GM23248 (cell line): ENCODE measurements around the gene CYBRD1. TPM values are rescaled to one million over a fixed set of nuclear protein-coding genes. Genes with fewer than 3 reads are reported as not detected.

Experiments
- DNase-seq: peaks from one replicate; pipeline ENCODE4 v3.0.0-alpha.2; 2015
- H2AFZ ChIP-seq: fragments of 200-600 bp; sonication (generic); 2 replicates; pipeline ENCODE4 v1.6.1; 2016; ENCODE audit warnings: antibody characterized with exemption
- H3F3A ChIP-seq: fragments of 200-600 bp; sonication (generic); 2 replicates; pipeline ENCODE4 v1.6.1; 2016; ENCODE audit warnings: mild to moderate bottlenecking, antibody characterized with exemption, mixed run types; ENCODE audit not compliant: insufficient read depth
- H3K27ac ChIP-seq: fragments of 200-600 bp; sonication (generic); 2 replicates; pipeline ENCODE4 v1.5.1; 2016; ENCODE audit warnings: mild to moderate bottlenecking
- H3K27me3 ChIP-seq: fragments of 200-600 bp; sonication (generic); replicated peaks from 2 replicates; pipeline ENCODE4 v1.6.1; 2016; ENCODE audit warnings: mild to moderate bottlenecking; ENCODE audit not compliant: insufficient read depth
- H3K36me3 ChIP-seq: fragments of 200-600 bp; sonication (generic); 2 replicates; pipeline ENCODE4 v1.6.1; 2016; ENCODE audit warnings: low read depth, mild to moderate bottlenecking
- H3K4me1 ChIP-seq: fragments of 200-600 bp; sonication (generic); 2 replicates; pipeline ENCODE4 v1.6.1; 2016; ENCODE audit warnings: mild to moderate bottlenecking; ENCODE audit not compliant: insufficient read depth
- H3K4me2 ChIP-seq: fragments of 200-600 bp; sonication (generic); one replicate; pipeline ENCODE4 v1.6.1; 2016; ENCODE audit warnings: mild to moderate bottlenecking; ENCODE audit not compliant: unreplicated experiment
- H3K4me3 ChIP-seq: fragments of 200-600 bp; sonication (generic); 2 replicates; pipeline ENCODE4 v1.5.1; 2016; ENCODE audit warnings: mild to moderate bottlenecking
- H3K79me2 ChIP-seq: fragments of 200-600 bp; sonication (generic); 2 replicates; pipeline ENCODE4 v1.6.1; 2016; ENCODE audit warnings: mild to moderate bottlenecking; ENCODE audit not compliant: insufficient read depth
- H3K9ac ChIP-seq: fragments of 200-600 bp; sonication (generic); 2 replicates; pipeline ENCODE4 v1.6.1; 2016; ENCODE audit warnings: mild to moderate bottlenecking
- H3K9me2 ChIP-seq: fragments of 200-600 bp; sonication (generic); 2 replicates; pipeline ENCODE4 v1.6.1; 2016; ENCODE audit warnings: mixed run types, mild to moderate bottlenecking, moderate library complexity; ENCODE audit not compliant: insufficient read depth
- H3K9me3 ChIP-seq: fragments of 200-600 bp; sonication (generic); one replicate; pipeline ENCODE4 v1.6.1; 2017; ENCODE audit warnings: low read depth
- H4K20me1 ChIP-seq: fragments of 200-600 bp; sonication (generic); 2 replicates; pipeline ENCODE4 v1.6.0; 2016; ENCODE audit not compliant: insufficient read depth
- EZH2 ChIP-seq: fragments of 200-600 bp; sonication (generic); IDR thresholded peaks from 2 replicates; pipeline ENCODE4 v1.6.1; 2018; ENCODE audit warnings: antibody characterized with exemption, mild to moderate bottlenecking; ENCODE audit not compliant: insufficient read depth, poor library complexity, severe bottlenecking
- EZH2phosphoT487 ChIP-seq: fragments of 200-600 bp; sonication (generic); IDR thresholded peaks from 2 replicates; pipeline ENCODE4 v1.6.1; 2018; ENCODE audit warnings: antibody characterized with exemption, moderate library complexity, mild to moderate bottlenecking, low read depth; ENCODE audit not compliant: insufficient read depth
- WGBS, 2 experiments: methylation state at CpG; one replicate each; pipeline ENCODE4 v1.1.6; 2015 to 2017; ENCODE audit warnings: low lambda C conversion rate in 2 of 2, low coverage in 1 of 2; ENCODE audit errors: missing lambda C conversion rate in 2 of 2; 5-methylcytosine and 5-hydroxymethylcytosine counted together
- in situ Hi-C: fragments of 300-500 bp; cut with MboI; formaldehyde crosslinking; loops from 2 replicates; pipeline ENCODE4 v1.15.0; 2020
- polyA plus RNA-seq: library from polyadenylated mRNA; unstranded; fragments of >200 nt; fragmentation: Nextera tagmentation; extraction: Ambion mirVana; gene quantifications from 2 replicates; pipeline ENCODE4 v1.2.1, GENCODE V29; 2016
- total RNA-seq: library from RNA; depleted of rRNA; stranded (reverse); fragments of >200 nt; shearing (Covaris generic); gene quantifications from 2 replicates; pipeline ENCODE4 v1.2.3, GENCODE V29; 2014

CYBRD1 gene
- total and polyA plus RNA-seq, 2 experiments from 2014 or later: 168 to 248 TPM

GRCh38 chr2:171487201-171487600 is 35.1 kb upstream of the CYBRD1 start:
- in situ Hi-C loops: no loop called here
- Histone ChIP-seq H2AFZ (no peak overlapping the region), H3K27ac (no peak overlapping the region), H3F3A (no peaks in the 10 kb centered on the region), H3K9me2 (no peaks in the 10 kb centered on the region), H4K20me1 (no peaks in the 10 kb centered on the region), H3K36me3 (0 out of 2 replicates have a peak, but pooled peaks cover 4% of the 10 kb centered on the region), H3K79me2 (no peaks in the 10 kb centered on the region), H3K4me3 (no peak overlapping the region), H3K4me2 (no peak overlapping the region), H3K9me3 (no peaks in the 10 kb centered on the region), H3K27me3 (no peaks in the 10 kb centered on the region), H3K4me1 (peaks cover 6% of the 10 kb centered on the region; the same call in 1 of the 2 replicates), H3K9ac (no peak overlapping the region)
- TF ChIP-seq EZH2: no peak
- no peak for TF ChIP-seq EZH2phosphoT487
- DNase-seq: no peak
- 96 to 98% methylated on average over 6 of the region's 6 CpGs for WGBS, 2 experiments

GRCh38 chr2:171487803-171488259 is 34.4 kb upstream of the CYBRD1 start:
- in situ Hi-C loops: no loop called here
- no peaks in the 10 kb centered on the region for H3K27me3 ChIP-seq
- whole genome bisulfite sequencing, 2 experiments: 93 to 96% methylated on average over 4 of the region's 4 CpGs

GRCh38 chr2:171490577-171490976 is 31.7 kb upstream of the CYBRD1 start:
- no peak overlapping the region for H3K9ac ChIP-seq
- H3K4me3 ChIP-seq: no peak overlapping the region
- H4K20me1 ChIP-seq: no peaks in the 10 kb centered on the region
- in situ Hi-C loops: no loop called here
- H3K79me2 ChIP-seq: no peaks in the 10 kb centered on the region
- no peak overlapping the region for H3K27ac ChIP-seq
- TF ChIP-seq EZH2phosphoT487: no peak
- TF ChIP-seq EZH2: no peak
- H3K27me3 ChIP-seq: no peaks in the 10 kb centered on the region
- H3K4me2 ChIP-seq: no peak overlapping the region
- DNase-seq: no peak
- no peaks in the 10 kb centered on the region for H3K4me1 ChIP-seq
- no peaks in the 10 kb centered on the region for H3F3A ChIP-seq
- H3K36me3 ChIP-seq: 0 out of 2 replicates have a peak, but pooled peaks cover 1% of the 10 kb centered on the region
- H2AFZ ChIP-seq: no peak overlapping the region
- H3K9me2 ChIP-seq: no peaks in the 10 kb centered on the region
- WGBS, 2 experiments: 77 to 80% methylated on average over 2 of the region's 2 CpGs
- no peaks in the 10 kb centered on the region for H3K9me3 ChIP-seq

More at GRCh38 chr2:171487803-171488259, 34.4 kb upstream of the CYBRD1 start:
- Histone ChIP-seq H3K4me3 (no peak overlapping the region), H3K27ac (no peak overlapping the region), H3F3A (no peaks in the 10 kb centered on the region), H3K9me2 (no peaks in the 10 kb centered on the region), H3K4me2 (no peak overlapping the region), H3K79me2 (no peaks in the 10 kb centered on the region), H4K20me1 (no peaks in the 10 kb centered on the region), H3K9me3 (no peaks in the 10 kb centered on the region), H3K9ac (no peak overlapping the region), H2AFZ (no peak overlapping the region), H3K4me1 (no peaks in the 10 kb centered on the region), H3K36me3 (0 out of 2 replicates have a peak, but pooled peaks cover 4% of the 10 kb centered on the region)
- no peak for DNase-seq
- no peak for TF ChIP-seq EZH2phosphoT487
- no peak for TF ChIP-seq EZH2

GRCh38 chr2:171491292-171491691 is 31.0 kb upstream of the CYBRD1 start:
- H3K9ac ChIP-seq: no peak overlapping the region

More at GRCh38 chr2:171491292-171491691, 31.0 kb upstream of the CYBRD1 start:
- Histone ChIP-seq H3F3A (no peaks in the 10 kb centered on the region), H3K36me3 (no peaks in the 10 kb centered on the region), H3K27me3 (no peaks in the 10 kb centered on the region), H3K4me2 (no peak overlapping the region), H3K4me3 (no peak overlapping the region), H3K79me2 (no peaks in the 10 kb centered on the region), H4K20me1 (no peaks in the 10 kb centered on the region), H3K9me2 (no peaks in the 10 kb centered on the region), H3K27ac (no peak overlapping the region), H2AFZ (no peak overlapping the region), H3K9me3 (no peaks in the 10 kb centered on the region), H3K4me1 (no peaks in the 10 kb centered on the region)
- TF ChIP-seq EZH2 (no peak), EZH2phosphoT487 (no peak)
- no peak for DNase-seq
- in situ Hi-C loops: no loop called here
- 83 to 87% methylated on average over 3 of the region's 3 CpGs for WGBS, 2 experiments
